Measurements from ENCODE around the gene ATP6V1G3.
"Not testable (repeated sequence)": the region's sequence is repeated elsewhere in the genome, so short reads cannot be mapped to it uniquely, and the experiment has no call there.

ATP6V1G3 gene

DNA sequence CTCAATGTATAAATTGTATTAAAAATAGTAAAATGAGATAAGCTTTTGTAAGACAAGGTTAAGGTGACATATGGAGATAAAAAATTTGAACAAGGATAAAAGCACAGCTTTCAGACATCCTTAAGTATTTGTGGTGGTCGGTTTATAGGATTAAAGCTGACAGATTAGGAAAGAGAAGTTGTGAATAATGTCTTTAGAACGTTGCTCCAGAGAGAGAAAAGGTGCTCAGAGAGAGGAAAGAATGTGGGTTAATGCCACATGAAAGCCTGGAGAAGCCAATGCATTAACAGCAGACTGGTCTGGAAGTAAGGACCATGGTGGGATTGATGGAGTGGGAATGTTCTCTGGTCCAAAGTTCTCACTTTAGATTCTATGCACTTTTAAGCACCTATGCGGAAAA lies 44.8 kb downstream of the ATP6V1G3 start:
- no peak for DNase-seq

DNA sequence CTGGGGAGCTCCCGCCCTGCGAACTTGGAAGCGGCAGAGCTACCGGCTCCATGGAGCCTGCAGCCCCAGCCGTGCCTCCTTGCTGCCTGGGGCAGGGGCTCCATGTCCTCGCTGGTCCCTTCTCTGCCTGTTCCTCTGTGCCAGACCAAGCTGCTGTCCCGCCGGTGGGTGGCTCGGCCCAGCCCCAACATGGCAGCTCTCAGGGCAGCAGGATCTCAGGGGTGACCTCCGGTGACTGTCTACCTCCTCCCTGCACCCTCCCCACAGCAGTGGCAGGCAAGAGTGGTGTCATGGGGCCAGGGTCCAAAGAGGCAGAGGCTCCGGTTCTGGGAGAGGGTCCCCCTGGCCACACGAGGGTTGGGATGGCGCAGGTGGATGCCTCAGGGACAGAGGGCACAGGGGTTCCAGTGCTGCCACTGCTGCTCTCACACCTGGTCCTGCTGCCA lies 45.8 kb downstream of the ATP6V1G3 start:
- no peak for DNase-seq

GRCh38 chr1:198494139-198494538 lies 46.3 kb downstream of the ATP6V1G3 start:
- no peak for DNase-seq

GRCh38 chr1:198493329-198493728 lies 47.2 kb downstream of the ATP6V1G3 start:
- no peak for DNase-seq

GRCh38 chr1:198492872-198493271 lies 47.6 kb downstream of the ATP6V1G3 start:
- no peak for DNase-seq

DNA sequence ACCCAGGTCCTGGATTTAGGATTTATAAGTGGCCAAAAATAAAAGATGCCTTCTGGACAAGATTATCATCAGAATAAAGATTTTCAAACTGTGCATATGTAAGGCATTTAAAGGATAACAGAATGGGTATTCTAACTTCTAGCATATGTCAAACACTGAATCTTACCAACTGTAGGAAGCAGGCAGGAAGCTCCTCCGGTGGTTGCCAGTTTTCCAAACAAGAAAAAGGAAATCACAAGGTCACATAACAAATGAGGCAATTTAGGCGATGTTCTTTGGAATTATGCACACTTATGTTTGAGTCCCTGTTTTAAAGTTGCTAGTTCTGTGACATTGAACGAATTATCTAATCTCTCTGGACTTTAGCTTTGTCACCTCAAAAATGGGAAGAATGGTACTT lies 48.9 kb downstream of the ATP6V1G3 start:
- no peak for DNase-seq

DNA sequence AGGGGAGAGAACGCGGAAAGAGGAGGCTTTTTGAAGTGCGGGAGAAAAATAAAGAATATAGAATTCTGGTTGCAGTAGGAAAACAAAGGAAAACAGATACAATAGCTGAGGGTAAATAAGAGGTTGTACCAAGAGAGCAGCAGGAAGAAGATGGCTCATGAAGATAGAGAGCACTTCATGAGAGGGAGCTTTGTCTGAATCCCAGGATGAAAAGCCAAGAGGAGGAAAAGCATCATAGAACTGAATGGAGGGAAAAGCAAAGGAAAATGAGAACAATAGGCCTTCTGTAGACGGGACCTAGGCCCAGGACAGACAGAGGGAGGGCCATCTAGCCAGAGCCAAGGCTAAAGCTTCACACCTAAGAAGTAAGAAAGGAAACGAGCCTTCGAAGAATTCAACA lies 49.5 kb downstream of the ATP6V1G3 start:
- no peak for DNase-seq

DNA sequence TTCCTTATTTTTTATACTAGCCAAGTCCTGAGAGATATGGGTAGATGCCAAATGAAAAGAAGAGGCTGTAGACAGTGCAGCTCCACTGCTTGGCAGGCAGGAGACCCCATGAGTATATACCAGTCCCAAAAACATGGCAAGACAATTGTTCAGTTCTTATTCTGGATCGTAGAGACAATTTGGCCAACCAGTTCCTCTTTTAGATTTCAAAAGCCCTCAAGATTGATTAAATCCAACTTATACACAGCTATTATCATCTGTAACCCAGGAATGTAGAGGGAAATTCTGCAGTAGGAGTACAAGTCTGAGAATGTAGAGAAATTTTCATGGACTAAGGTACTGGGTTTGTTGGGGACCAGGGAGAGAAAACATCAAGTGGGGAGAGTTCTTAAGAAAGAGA lies 50.3 kb downstream of the ATP6V1G3 start:
- DNase-seq: no peak

DNA sequence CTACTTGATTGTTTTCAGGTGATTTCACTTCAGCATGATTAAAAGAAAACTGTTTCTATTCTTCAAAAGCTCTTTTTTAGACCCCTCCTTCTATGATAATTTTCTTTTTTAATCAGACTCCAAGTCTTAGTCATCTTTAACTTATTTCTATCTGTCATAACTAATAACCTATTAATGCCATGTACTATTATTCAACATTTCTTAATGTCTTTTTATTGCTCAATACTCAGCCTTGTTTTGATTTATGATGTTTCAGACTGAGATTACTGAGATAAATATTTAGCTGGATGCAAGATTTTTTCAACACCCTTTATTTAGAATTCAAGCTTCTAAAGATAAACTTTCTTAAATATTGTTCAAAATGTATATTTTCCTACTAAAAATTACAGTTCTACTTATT lies 53.6 kb downstream of the ATP6V1G3 start:
- no peak for DNase-seq

GRCh38 chr1:198483645-198484044 lies 56.8 kb downstream of the ATP6V1G3 start:
- DNase-seq: no peak

DNA sequence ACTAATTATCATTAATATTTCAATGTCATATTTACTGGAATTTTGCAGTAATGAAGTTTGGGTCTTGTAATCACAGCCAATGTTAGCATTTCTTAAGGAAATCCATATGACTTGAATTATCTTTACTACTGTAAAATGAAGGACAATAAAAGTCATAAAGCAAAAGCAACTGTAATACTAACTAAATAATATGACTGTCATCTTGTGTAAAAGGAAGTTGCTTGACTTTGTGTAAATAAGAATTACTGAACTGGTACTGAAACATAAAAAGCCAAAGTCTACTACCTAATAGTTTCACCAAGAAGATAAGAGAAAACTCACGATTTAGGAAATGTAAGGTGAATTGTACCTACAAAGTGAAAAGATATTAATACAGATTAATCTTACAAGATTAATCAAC lies 57.5 kb downstream of the ATP6V1G3 start:
- no peak for DNase-seq

DNA sequence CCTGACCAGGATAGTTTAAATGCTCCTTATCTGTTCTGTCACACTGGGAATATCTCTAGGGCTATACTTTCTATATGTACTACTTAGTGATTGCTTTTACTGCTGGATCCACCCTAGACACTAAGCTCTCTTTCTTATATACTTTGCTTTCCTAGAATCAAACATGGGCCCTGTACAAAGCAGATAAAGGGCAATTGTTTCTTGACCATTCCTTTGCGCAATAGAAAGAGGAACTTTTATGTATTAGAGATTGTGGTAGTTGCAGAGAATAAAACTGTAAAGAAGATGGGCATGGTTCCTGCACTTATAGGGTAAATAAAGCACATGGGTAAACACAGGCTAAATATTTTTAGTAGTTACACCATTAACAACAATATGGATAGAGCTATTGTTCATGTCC lies 58.8 kb downstream of the ATP6V1G3 start:
- DNase-seq: no peak

DNA sequence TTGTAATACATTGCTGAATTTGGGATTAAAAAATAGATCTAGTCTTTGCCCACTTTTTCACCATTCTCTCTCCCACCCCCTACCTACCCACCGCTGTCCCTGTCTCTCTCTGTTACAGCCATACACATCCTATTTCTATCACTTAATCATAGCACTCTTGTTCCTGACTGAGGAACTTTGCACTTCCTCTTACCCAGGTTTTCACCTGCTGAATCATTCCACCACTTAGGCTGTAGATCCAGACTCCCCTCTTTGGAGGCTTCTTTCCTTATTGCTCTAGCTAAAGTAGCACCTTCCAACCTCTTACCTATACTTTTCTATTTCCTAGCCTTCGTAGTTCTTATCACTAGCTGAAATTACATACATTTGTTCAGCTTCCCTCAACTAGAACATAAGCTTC lies 59.6 kb downstream of the ATP6V1G3 start:
- no peak for DNase-seq

GRCh38 chr1:198477354-198477753 lies 63.1 kb downstream of the ATP6V1G3 start:
- DNase-seq: not testable (repeated sequence)
